ENCODE results near the gene DRC7.

DNA sequence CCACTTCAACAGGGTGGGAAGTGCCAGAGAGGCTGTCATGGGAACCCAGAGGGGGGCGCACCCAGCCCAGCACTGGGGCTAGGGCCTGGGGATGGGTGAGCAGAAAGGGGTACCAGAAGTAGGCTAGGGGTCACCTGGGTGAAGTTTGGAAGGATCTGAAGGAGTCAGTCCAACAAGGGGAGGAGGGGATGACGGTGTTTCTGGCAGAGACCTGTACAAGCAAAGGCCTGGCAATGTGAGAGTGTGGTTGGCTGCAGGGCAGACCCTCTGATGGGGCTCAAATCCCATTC lies 27.5 kb downstream of the DRC7 start:
- TF ChIP-seq, protein P1, sequence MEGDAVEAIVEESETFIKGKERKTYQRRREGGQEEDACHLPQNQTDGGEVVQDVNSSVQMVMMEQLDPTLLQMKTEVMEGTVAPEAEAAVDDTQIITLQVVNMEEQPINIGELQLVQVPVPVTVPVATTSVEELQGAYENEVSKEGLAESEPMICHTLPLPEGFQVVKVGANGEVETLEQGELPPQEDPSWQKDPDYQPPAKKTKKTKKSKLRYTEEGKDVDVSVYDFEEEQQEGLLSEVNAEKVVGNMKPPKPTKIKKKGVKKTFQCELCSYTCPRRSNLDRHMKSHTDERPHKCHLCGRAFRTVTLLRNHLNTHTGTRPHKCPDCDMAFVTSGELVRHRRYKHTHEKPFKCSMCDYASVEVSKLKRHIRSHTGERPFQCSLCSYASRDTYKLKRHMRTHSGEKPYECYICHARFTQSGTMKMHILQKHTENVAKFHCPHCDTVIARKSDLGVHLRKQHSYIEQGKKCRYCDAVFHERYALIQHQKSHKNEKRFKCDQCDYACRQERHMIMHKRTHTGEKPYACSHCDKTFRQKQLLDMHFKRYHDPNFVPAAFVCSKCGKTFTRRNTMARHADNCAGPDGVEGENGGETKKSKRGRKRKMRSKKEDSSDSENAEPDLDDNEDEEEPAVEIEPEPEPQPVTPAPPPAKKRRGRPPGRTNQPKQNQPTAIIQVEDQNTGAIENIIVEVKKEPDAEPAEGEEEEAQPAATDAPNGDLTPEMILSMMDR (optimal IDR thresholded peaks at IDR 0.05 in 1 of 3, IDR thresholded peaks at IDR 0.05 in 1 of 3, conservative IDR thresholded peaks at IDR 0.05 in 1 of 3; ENCODE audit: extremely low read depth in 1 of 3, insufficient read depth in 2 of 3, low read length in 3 of 3) = no peak
- TF ChIP-seq EZH2 (IDR thresholded peaks at IDR 0.05; ENCODE audit: low read length) = no peak

All from keratinocyte (primary cell).